CD4-positive, alpha-beta T cell treated with Interleukin-21 for 1 hour (primary cell): ENCODE results near the gene PCDHA12.
"Not testable (repeated sequence)": the region's sequence is repeated elsewhere in the genome, so short reads cannot be mapped to it uniquely, and the experiment has no call there.

Source experiments
- DNase-seq: peaks from one replicate; pipeline ENCODE4 v3.0.0-alpha.2; 2020

PCDHA12 gene

GRCh38 chr5:140862441-140863295 lies 12.4 kb upstream of the PCDHA12 start:
- DNase-seq, result no peak

- no peak for DNase-seq
Measured at GRCh38 chr5:140868721-140869554, 6.2 kb upstream of the PCDHA12 start, which contains the start of gene PCDHA11. Gene PCDHA11 (plus strand): TSS chr5:140868957. CDS start chr5:140869104, 147 bp downstream.

- DNase-seq, result no peak
Measured at GRCh38 chr5:140869555-140869886, 5.6 kb upstream of the PCDHA12 start.

- DNase-seq, result no peak
Measured at GRCh38 chr5:140870221-140871201, 4.6 kb upstream of the PCDHA12 start.

- not testable (repeated sequence) for DNase-seq
Measured at GRCh38 chr5:140876541-140877261, 1.6 kb downstream of the PCDHA12 start.

- DNase-seq, result no peak
Measured at GRCh38 chr5:140877262-140877581, 2.1 kb downstream of the PCDHA12 start.

DNA sequence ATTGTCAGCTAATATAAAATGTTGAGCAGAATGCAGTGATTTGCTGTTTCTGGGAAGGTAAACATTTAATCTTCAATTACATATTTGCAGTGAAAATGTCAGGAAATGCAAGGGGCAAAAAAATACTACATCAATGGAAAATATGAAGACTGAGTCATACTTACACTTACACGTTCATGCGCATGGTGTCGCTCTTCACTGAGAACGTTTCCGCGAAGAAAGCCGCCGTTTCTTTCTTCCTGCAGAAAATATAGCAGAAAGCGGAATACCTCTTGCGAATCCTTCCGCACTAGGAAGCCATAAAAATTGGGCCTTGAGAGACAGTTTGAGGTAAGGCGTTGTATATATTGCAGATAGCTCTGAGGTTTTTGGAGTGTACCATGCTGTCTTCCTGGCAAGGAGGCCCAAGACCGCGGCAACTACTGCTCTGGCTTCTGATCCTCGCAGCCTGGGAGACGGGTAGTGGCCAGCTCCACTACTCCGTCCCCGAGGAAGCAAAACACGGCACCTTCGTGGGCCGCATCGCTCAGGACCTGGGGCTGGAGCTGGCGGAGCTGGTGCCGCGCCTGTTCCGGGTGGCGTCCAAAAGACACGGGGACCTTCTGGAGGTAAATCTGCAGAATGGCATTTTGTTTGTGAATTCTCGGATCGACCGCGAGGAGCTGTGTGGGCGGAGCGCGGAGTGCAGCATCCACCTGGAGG lies 6.9 kb downstream of the PCDHA12 start, which contains the start of gene PCDHA13:
Gene PCDHA13, plus strand, starts transcription at position 236 of the 702 bp plus-strand sequence. Its CDS starts 145 bp downstream, at position 381.
- DNase-seq, result no peak

DNA sequence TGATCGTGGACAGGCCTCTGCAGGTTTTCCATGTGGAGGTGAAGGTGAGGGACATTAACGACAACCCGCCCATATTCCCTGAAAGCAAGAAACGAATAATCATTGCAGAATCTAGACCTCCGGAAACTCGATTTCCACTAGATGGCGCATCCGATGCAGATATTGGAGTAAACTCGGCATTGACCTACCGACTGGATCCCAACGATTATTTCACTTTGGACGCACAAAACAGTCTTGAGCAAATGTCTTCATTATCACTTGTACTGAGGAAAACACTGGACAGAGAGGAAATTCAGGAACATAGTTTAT lies 7.4 kb downstream of the PCDHA12 start:
- no peak for DNase-seq

DNA sequence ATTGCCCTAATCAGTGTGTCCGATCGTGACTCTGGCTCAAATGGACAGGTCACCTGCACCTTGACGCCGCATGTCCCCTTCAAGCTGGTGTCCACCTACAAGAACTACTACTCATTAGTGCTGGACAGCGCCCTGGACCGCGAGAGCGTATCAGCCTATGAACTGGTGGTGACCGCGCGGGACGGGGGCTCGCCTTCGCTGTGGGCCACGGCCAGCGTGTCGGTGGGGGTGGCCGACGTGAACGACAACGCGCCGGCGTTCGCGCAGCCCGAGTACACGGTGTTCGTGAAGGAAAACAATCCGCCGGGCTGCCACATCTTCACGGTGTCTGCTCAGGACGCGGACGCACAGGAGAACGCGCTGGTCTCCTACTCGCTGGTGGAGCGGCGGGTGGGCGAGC lies 8.3 kb downstream of the PCDHA12 start:
- no peak for DNase-seq

DNA sequence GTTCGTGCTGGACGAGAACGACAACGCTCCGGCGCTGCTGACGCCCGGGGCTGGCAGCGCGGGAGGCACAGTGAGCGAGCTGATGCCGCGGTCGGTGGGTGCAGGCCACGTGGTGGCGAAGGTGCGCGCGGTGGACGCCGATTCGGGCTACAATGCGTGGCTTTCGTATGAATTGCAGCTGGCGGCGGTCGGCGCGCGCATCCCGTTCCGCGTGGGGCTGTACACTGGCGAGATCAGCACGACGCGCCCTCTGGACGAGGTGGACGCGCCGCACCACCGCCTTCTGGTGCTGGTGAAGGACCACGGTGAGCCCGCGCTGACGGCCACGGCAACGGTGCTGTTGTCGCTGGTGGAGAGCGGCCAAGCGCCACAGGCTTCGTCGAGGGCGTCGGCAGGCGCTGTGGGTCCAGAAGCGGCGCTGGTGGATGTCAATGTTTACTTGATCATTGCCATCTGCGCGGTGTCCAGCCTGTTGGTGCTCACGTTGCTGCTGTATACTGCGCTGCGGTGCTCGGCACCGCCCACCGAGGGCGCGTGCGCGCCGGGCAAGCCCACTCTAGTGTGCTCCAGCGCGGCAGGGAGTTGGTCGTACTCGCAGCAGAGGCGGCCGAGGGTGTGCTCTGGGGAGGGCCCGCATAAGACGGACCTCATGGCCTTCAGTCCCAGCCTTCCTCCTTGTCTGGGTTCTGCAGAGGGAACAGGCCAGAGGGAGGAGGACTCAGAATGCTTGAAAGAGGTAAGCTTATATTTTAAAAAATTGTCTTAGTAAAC lies 9.0 kb downstream of the PCDHA12 start:
- no peak for DNase-seq

- no peak for DNase-seq
Measured at GRCh38 chr5:140916325-140916724, 41.2 kb downstream of the PCDHA12 start.

- DNase-seq, result no peak
Measured at GRCh38 chr5:140923601-140924000, 48.5 kb downstream of the PCDHA12 start.

DNA sequence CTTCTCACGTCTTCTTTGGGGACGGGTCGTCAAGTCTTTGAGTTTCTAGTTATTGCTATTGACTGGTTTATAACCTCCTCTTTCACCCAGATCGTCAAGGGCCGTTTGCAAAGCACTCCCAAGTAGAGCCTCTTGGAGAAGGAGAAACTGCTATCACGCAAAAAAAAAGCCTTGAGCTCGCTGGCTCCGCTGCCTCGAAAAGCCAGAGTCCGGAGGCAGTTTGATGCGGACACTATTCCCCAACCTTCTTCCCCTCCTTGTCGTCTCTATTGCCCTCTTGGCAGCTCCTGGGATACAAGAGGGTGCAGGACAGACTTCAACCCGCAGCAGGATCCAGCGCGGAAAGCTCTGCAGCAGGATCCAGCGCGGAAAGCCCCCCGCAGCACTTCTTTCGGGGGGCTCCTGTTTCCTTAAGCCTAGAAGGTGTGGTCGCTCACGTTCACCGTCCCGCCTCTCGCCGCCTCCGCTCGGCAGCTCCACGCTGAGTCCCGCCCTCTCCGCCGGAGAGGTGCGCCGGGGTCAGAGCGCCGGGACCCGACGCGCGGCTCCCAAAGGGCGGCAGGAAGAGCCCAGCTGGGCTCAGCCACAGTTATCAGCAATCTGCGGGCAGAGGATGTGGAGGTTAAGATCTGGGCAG lies 50.8 kb downstream of the PCDHA12 start, which contains the start of gene PCDHAC1:
Gene PCDHAC1, plus strand, starts transcription at position 494 of the 637 bp plus-strand sequence. CDS start 594 bp downstream, outside the sequence.
- no peak for DNase-seq

DNA sequence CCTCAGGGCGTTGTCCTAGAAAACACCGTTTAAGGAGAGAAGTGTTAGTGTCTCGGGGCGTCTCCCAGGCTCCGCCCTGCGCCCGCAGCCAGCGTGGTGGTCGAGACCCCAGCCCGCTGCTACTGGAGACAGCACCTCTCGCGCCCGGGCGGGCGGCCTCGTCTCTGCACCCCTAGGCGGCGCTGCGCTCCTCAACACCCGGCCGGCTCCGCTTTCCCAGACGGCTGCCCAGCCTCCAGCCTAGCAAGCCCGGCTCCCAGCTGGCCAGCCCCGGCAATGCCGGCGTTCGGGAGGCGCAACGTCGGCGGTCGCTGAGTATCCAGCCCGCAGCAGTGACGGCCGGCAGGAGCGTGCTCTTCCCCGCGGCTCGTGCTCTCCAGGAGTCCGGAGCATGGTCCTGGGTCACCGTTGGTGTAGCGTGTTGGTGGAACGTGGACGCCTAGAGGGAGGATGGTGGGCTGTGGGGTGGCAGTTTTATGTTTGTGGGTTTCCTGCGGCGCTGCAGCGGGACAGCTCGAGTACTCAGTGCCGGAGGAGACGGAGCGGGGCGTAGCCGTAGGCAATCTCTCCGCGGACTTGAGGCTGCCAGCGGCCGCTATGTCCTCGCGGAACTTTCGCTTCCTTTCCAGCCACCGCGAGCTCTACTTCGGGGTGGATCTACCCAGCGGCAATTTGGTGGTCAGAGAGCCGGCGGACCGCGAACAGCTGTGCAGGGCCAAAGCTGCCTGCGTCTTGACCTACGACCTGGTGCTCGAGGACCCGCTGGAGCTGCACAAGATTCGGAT lies 51.5 kb downstream of the PCDHA12 start:
- peak; percentile 4 for DNase-seq

DNA sequence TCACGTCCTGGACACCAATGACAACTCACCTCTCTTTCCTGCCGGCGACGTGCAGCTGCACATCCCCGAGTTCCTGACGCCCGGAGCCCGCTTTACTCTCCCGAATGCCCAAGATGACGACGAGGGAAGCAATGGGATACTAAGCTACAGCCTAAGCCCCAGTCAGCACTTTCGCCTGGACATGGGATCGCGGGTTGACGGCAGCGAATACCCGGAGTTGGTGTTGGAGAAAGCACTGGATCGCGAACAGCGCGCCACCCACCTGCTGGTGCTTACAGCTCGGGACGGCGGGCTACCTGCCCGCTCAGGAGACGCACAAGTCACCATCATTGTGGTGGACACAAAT lies 52.1 kb downstream of the PCDHA12 start:
- DNase-seq, result no peak
